Heart right ventricle (tissue), 16 donors: ENCODE data around the gene SORL1-AS1.

ENCODE experiments used
- ATAC-seq, 8 donors: fragments of 200-7000 bp; cut with Tn5 transposase; one replicate each; pipeline ENCODE4 v1.9.1; 2020; ENCODE audit warnings: mild to moderate bottlenecking in 8 of 8, moderate library complexity in 8 of 8, moderate number of reproducible peaks in 1 of 8
- DNase-seq, 2 donors: peaks; one replicate each; pipeline ENCODE4 v3.0.0-alpha.2; 2020
- H3K27ac ChIP-seq, 10 donors: fragments of 200-600 bp; sonication (generic) in 2 of 10; one replicate each; pipeline versions ENCODE4 v1.5.0 to v1.8.0; 2020 to 2022; ENCODE audit warnings: mild to moderate bottlenecking in 3 of 10
- H3K27me3 ChIP-seq, 7 donors: fragments of 200-600 bp; one replicate each; pipeline ENCODE4 v1.8.0; 2021 to 2022; ENCODE audit warnings: mild to moderate bottlenecking in 2 of 7
- H3K36me3 ChIP-seq, 9 donors: fragments of 200-600 bp; sonication (generic) in 1 of 9; one replicate each; pipeline versions ENCODE4 v1.5.0 to v1.8.0; 2020 to 2022; ENCODE audit warnings: mild to moderate bottlenecking in 2 of 9
- H3K4me1 ChIP-seq, 9 donors: fragments of 200-600 bp; sonication (generic) in 1 of 9; one replicate each; pipeline versions ENCODE4 v1.5.0 to v1.8.0; 2020 to 2022; ENCODE audit warnings: mild to moderate bottlenecking in 4 of 9
- H3K4me3 ChIP-seq, 10 donors: fragments of 200-600 bp; sonication (generic) in 2 of 10; one replicate each; pipeline versions ENCODE4 v1.5.0 to v1.8.0; 2020 to 2022; ENCODE audit warnings: mild to moderate bottlenecking in 7 of 10, moderate library complexity in 2 of 10
- H3K9me3 ChIP-seq, 11 donors: fragments of 200-600 bp in 10 of 11; sonication (generic) in 2 of 11; one replicate each; pipeline versions ENCODE4 v1.5.0 to v1.8.0; 2013 to 2022; ENCODE audit warnings: mild to moderate bottlenecking in 2 of 11, control low read depth in 1 of 11, moderate library complexity in 1 of 11
- WGBS, 2 donors: extraction: QIAGEN DNeasy Blood & Tissue Kit; methylation state at CpG; one replicate each; pipeline ENCODE4 v1.1.7; 2013; ENCODE audit warnings: inconsistent platforms in 1 of 2; 5-methylcytosine and 5-hydroxymethylcytosine counted together
- intact Hi-C, 10 donors: fragments of 100-400 bp; cut with DNase I; formaldehyde crosslinking; loops; one replicate each; pipeline versions ENCODE4 v1.11.1 to v1.14.2; 2022
- TF ChIP-seq, protein P1 (sequence below), 9 donors: fragments of 200-600 bp; sonication (generic) in 2 of 9; IDR thresholded peaks; one replicate each; pipeline versions ENCODE4 v1.5.0 to v1.8.0; 2021 to 2022; ENCODE audit warnings: antibody characterized with exemption in 9 of 9, mild to moderate bottlenecking in 5 of 9, moderate library complexity in 1 of 9
- donor health status: Arrhythmogenic right ventricular cardiomyopathy.
- donor health status: ischemic (EF 13 %, LVEDD 7.1; RV severe dilation, severe dysfunction).
- donor health status: healthy with polysubstance abuse.
- donor health status: DM: no; HTN: yes; CAD: no.
- donor health status: DM: no; HTN: no; CAD: no.
- donor health status: ischemic (EF 25% LVEDD 6.9; RV normal size, moderate dysfunction).
- donor health status: ischemic (EF 25% LVEDD 5.7; RV mildly dilated, moderate dysfunction).
- donor health status: healthy.
- donor health status: DM: yes; HTN: yes; CAD: no.
- donor health status: Ischemic cardiomyopathy.
- donor health status: ischemic (EF 35%, LVEDD 5.7; RV mildly dilated, moderate dysfunction).
- donor health status: nonischemic (EF 11% LVEDD 7.7; RV severe dilation, severe dysfunction).
- donor health status: DM: yes; HTN: yes; CAD: no.
- donor health status: PGD.
- donor health status: ischemic (EF 29% LVEDD 5.4; RV normal size, mild dysfunction).
- donor health status: nonischemic (EF 23%, LVEDD 6.1; RV moderate dilation, normal function).

SORL1-AS1 gene

GRCh38 chr11:121488170-121488569 lies 35.4 kb upstream of the SORL1-AS1 start:
- Histone ChIP-seq H3K27ac (no peak overlapping the region), H3K9me3 (no peaks in the 10 kb centered on the region), H3K4me3 (no peak overlapping the region), H3K27me3 (no peaks in the 10 kb centered on the region), H3K4me1 (peaks cover 0 to 15% (median 0%) of the 10 kb centered on the region in 9 donors), H3K36me3 (peaks cover 0 to 55% (median 0%) of the 10 kb centered on the region in 9 donors)
- DNase-seq: peak in 1 of 2 donors; percentile 19
- intact Hi-C loops: no loop called here
- peak in 4 of 8 donors; percentile 51 to 62 (median 56) for ATAC-seq
- 60 to 74% methylated on average over 2 of the region's 2 CpGs for WGBS, 2 donors
- TF ChIP-seq, protein P1, sequence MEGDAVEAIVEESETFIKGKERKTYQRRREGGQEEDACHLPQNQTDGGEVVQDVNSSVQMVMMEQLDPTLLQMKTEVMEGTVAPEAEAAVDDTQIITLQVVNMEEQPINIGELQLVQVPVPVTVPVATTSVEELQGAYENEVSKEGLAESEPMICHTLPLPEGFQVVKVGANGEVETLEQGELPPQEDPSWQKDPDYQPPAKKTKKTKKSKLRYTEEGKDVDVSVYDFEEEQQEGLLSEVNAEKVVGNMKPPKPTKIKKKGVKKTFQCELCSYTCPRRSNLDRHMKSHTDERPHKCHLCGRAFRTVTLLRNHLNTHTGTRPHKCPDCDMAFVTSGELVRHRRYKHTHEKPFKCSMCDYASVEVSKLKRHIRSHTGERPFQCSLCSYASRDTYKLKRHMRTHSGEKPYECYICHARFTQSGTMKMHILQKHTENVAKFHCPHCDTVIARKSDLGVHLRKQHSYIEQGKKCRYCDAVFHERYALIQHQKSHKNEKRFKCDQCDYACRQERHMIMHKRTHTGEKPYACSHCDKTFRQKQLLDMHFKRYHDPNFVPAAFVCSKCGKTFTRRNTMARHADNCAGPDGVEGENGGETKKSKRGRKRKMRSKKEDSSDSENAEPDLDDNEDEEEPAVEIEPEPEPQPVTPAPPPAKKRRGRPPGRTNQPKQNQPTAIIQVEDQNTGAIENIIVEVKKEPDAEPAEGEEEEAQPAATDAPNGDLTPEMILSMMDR (IDR thresholded peaks at IDR 0.05): no peak

DNA sequence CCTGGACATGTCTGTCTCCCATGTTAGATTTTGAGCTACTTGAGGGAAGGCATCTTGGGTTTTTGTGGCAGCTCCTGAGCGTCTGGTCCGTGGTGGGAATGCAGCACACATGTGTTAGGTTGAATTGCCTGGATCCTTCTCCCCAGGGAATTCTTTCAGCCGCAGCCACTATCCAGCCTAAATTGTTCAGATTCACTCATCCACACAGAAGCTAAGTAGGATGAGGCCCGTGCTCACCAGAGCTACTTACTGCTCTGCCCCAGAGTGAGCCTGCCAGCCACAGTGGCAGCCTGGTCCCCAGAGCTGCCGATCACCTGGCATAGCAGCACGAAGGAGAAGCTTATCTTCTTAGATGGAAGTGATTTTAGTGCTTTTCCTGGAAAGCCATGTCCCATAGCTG lies 34.4 kb upstream of the SORL1-AS1 start:
- Histone ChIP-seq H3K27ac (no peak overlapping the region), H3K36me3 (peaks cover 0 to 54% (median 0%) of the 10 kb centered on the region in 9 donors), H3K9me3 (no peaks in the 10 kb centered on the region), H3K4me3 (no peak overlapping the region), H3K27me3 (no peaks in the 10 kb centered on the region), H3K4me1 (peaks cover 0 to 25% (median 0%) of the 10 kb centered on the region in 9 donors)
- ATAC-seq: no peak
- 70 to 74% methylated on average over 6 of the region's 6 CpGs for WGBS, 2 donors
- DNase-seq: no peak
- intact Hi-C loops: no loop called here
- TF ChIP-seq, protein P1 (IDR thresholded peaks at IDR 0.05): no peak

DNA sequence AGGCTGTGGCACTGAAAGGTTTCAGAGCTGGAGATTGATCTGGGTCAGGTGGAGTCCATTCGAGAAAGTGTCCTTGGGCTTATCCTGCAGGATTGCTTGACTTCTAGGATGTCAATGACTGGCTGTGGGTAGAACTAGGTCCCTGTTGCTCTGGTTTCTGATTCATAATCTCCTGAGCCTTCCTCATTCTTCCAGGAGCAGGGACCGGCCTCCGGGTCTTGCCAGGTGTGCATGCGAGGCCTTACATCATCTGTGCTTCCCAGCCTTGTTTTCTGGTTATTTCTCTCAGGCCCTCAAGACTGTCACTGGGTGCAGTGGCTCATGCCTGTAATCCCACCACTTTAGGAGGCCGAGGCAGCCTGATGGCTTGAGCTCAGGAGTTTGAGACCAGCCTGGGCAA lies 33.3 kb upstream of the SORL1-AS1 start:
- peaks cover 0 to 45% (median 0%) of the 10 kb centered on the region in 9 donors for H3K36me3 ChIP-seq
- no peak for ATAC-seq
- no peaks in the 10 kb centered on the region for H3K9me3 ChIP-seq
- H3K27ac ChIP-seq: no peak overlapping the region
- H3K4me3 ChIP-seq: no peak overlapping the region
- DNase-seq: no peak
- intact Hi-C loops: no loop called here
- peaks cover 0 to 29% (median 0%) of the 10 kb centered on the region in 9 donors for H3K4me1 ChIP-seq
- WGBS, 2 donors: 88 to 92% methylated on average over 5 of the region's 5 CpGs
- TF ChIP-seq, protein P1 (IDR thresholded peaks at IDR 0.05): no peak
- H3K27me3 ChIP-seq: no peaks in the 10 kb centered on the region

GRCh38 chr11:121485216-121485615 lies 32.4 kb upstream of the SORL1-AS1 start:
- peaks cover 0 to 2% (median 0%) of the 10 kb centered on the region in 7 donors for H3K27me3 ChIP-seq
- no peak overlapping the region for H3K27ac ChIP-seq
- ATAC-seq (no peak), DNase-seq (no peak)
- intact Hi-C loops: no loop called here
- peaks cover 0 to 38% (median 0%) of the 10 kb centered on the region in 9 donors for H3K36me3 ChIP-seq
- H3K9me3 ChIP-seq: no peaks in the 10 kb centered on the region
- H3K4me1 ChIP-seq: peaks cover 0 to 29% (median 0%) of the 10 kb centered on the region in 9 donors
- TF ChIP-seq, protein P1 (IDR thresholded peaks at IDR 0.05): no peak
- WGBS, 2 donors: 85 to 89% methylated on average over 7 of the region's 7 CpGs
- no peak overlapping the region for H3K4me3 ChIP-seq
